ENCODE data around the gene LRP1B.

Gene LRP1B

GRCh38 chr2:140504601-140505000 is 1626.2 kb downstream of the LRP1B start:
- no peak overlapping the region for H3K27ac ChIP-seq
- TF ChIP-seq ZFX (IDR thresholded peaks at IDR 0.05; ENCODE audit: borderline replicate concordance) (no peak), CTCF (IDR thresholded peaks at IDR 0.05) (no peak)

- TF ChIP-seq ZFX (IDR thresholded peaks at IDR 0.05; ENCODE audit: borderline replicate concordance) = no peak
- TF ChIP-seq CTCF (IDR thresholded peaks at IDR 0.05) = no peak
- H3K27ac ChIP-seq = no peak overlapping the region
Measured at GRCh38 chr2:140502951-140503630, 1627.7 kb downstream of the LRP1B start.

- TF ChIP-seq ZFX (IDR thresholded peaks at IDR 0.05; ENCODE audit: borderline replicate concordance) = no peak
- H3K27ac ChIP-seq = no peak overlapping the region
Measured at GRCh38 chr2:140498360-140498759, 1632.5 kb downstream of the LRP1B start.

- no peak overlapping the region for H3K27ac ChIP-seq
- TF ChIP-seq CTCF (IDR thresholded peaks at IDR 0.05) = no peak
- TF ChIP-seq ZFX (IDR thresholded peaks at IDR 0.05; ENCODE audit: borderline replicate concordance) = no peak
Measured at GRCh38 chr2:140496714-140497113, 1634.1 kb downstream of the LRP1B start.

GRCh38 chr2:140491876-140492275 is 1638.9 kb downstream of the LRP1B start:
- TF ChIP-seq CTCF (IDR thresholded peaks at IDR 0.05) (no peak), ZFX (IDR thresholded peaks at IDR 0.05; ENCODE audit: borderline replicate concordance) (no peak)
- H3K27ac ChIP-seq = no peak overlapping the region

DNA sequence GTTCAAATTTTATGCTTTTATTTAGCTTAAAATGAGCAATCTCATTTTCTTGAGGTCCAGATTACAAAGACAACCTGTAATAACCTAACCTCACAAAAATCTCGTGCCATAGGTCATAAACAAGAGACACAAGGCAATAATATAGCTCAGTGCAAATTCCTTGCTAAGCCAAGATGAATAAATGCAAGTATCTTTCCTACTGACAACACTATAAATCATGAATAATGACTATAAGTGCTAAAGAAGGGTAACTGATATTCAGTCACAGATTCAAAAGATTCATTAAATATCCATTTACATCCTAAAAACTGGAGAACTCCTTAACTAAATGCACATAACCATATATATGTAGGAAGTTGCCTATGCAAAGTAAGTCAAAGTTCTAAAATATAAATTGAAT is 1641.6 kb downstream of the LRP1B start:
- H3K27ac ChIP-seq = no peak overlapping the region
- TF ChIP-seq ZFX (IDR thresholded peaks at IDR 0.05; ENCODE audit: borderline replicate concordance) = no peak
- TF ChIP-seq CTCF (IDR thresholded peaks at IDR 0.05) = no peak

DNA sequence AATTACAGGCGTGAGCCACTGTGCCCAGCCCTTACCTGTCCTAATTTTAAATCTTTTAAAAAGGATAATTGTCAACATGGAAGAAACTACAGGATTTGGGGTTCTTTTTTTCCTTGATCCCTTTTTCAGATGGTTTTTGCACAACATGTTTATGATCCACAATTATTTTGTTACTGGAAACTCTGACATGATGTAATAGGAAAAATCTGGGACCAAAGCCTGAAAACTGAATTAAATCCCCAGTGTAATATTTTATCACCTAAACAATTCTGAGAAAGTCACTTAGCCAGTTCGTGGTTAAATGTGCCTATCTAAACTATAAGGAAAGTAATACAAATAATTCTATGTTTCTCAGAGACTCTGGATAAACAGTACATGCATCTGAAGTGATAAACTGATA is 1649.7 kb downstream of the LRP1B start:
- TF ChIP-seq CTCF (IDR thresholded peaks at IDR 0.05) (no peak), ZFX (IDR thresholded peaks at IDR 0.05; ENCODE audit: borderline replicate concordance) (no peak)
- H3K27ac ChIP-seq = no peak overlapping the region

DNA sequence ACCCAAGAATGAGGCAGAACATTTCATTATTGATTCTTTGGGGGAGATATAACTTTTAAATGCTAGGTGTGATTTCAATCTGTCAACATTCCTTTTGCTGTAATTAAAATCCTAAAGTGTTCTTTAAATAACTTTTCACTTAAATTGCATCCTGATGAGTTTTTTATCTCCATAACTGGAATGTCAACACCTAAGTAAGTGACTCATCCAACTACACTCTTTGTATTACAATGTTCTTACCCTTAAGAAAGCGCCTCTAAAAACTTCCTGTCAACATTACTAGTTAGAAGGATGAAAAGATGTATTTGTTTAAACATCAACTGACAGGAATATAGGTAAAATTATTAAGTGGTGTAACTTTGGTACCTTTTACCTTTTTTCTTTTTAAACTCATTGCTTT is 1657.0 kb downstream of the LRP1B start:
- TF ChIP-seq CTCF (IDR thresholded peaks at IDR 0.05) (no peak), ZFX (IDR thresholded peaks at IDR 0.05; ENCODE audit: borderline replicate concordance) (no peak)
- H3K27ac ChIP-seq = no peak overlapping the region
